Measurements from ENCODE around the gene CFAP107.
"Not testable (repeated sequence)": the region's sequence is repeated elsewhere in the genome, so short reads cannot be mapped to it uniquely, and the experiment has no call there.

Gene CFAP107

GRCh38 chr1:12745992-12746323, at the start of gene CFAP107:
Gene CFAP107, plus strand, starts transcription at chr1:12746200. Its CDS starts 231 bp downstream, at chr1:12746431.
- DNase-seq (ENCODE audit: low spot score), result no peak

GRCh38 chr1:12696658-12697057, 49.3 kb upstream of the CFAP107 start:
- DNase-seq (ENCODE audit: low spot score), result no peak

- no peak for DNase-seq (ENCODE audit: low spot score)
Measured at GRCh38 chr1:12697397-12697796, 48.6 kb upstream of the CFAP107 start.

- no peak for DNase-seq (ENCODE audit: low spot score)
Measured at GRCh38 chr1:12703821-12704451, 42.1 kb upstream of the CFAP107 start.

- DNase-seq (ENCODE audit: low spot score), result no peak
Measured at GRCh38 chr1:12706061-12706460, 39.9 kb upstream of the CFAP107 start.

GRCh38 chr1:12708396-12709090, 37.5 kb upstream of the CFAP107 start:
- DNase-seq (ENCODE audit: low spot score), result no peak

GRCh38 chr1:12709091-12709491, 36.9 kb upstream of the CFAP107 start:
- no peak for DNase-seq (ENCODE audit: low spot score)

- no peak for DNase-seq (ENCODE audit: low spot score)
Measured at GRCh38 chr1:12709696-12710095, 36.3 kb upstream of the CFAP107 start.

GRCh38 chr1:12711536-12711935, 34.5 kb upstream of the CFAP107 start:
- DNase-seq (ENCODE audit: low spot score), result no peak

- DNase-seq (ENCODE audit: low spot score), result no peak
Measured at GRCh38 chr1:12712076-12712475, 33.9 kb upstream of the CFAP107 start.

GRCh38 chr1:12712929-12713328, 33.1 kb upstream of the CFAP107 start:
- DNase-seq (ENCODE audit: low spot score), result no peak

GRCh38 chr1:12713651-12714050, 32.3 kb upstream of the CFAP107 start:
- not testable (repeated sequence) for DNase-seq (ENCODE audit: low spot score)

- no peak for DNase-seq (ENCODE audit: low spot score)
Measured at GRCh38 chr1:12714710-12715475, 31.1 kb upstream of the CFAP107 start.

GRCh38 chr1:12715896-12716437, 30.0 kb upstream of the CFAP107 start, which contains the start of gene AADACL3:
Gene AADACL3, plus strand, starts transcription at chr1:12716110. Its CDS starts 67 bp downstream, at chr1:12716177.
- DNase-seq (ENCODE audit: low spot score), result no peak

- no peak for DNase-seq (ENCODE audit: low spot score)
Measured at GRCh38 chr1:12717301-12717838, 28.6 kb upstream of the CFAP107 start.

- DNase-seq (ENCODE audit: low spot score), result no peak
Measured at GRCh38 chr1:12722626-12723025, 23.4 kb upstream of the CFAP107 start.

GRCh38 chr1:12728391-12728790, 17.6 kb upstream of the CFAP107 start:
- DNase-seq (ENCODE audit: low spot score), result no peak

- DNase-seq (ENCODE audit: low spot score), result no peak
Measured at GRCh38 chr1:12730156-12730555, 15.8 kb upstream of the CFAP107 start.

- not testable (repeated sequence) for DNase-seq (ENCODE audit: low spot score)
Measured at GRCh38 chr1:12731084-12731483, 14.9 kb upstream of the CFAP107 start.

GRCh38 chr1:12734651-12735050, 11.3 kb upstream of the CFAP107 start:
- no peak for DNase-seq (ENCODE audit: low spot score)

GRCh38 chr1:12738934-12739333, 7.1 kb upstream of the CFAP107 start:
- DNase-seq (ENCODE audit: low spot score), result no peak

- DNase-seq (ENCODE audit: low spot score), result no peak
Measured at GRCh38 chr1:12739613-12740012, 6.4 kb upstream of the CFAP107 start.

Data from D341Med (cell line).